Hepatocyte (in vitro differentiated cells): ENCODE results near the gene SLCO3A1. TPM values are rescaled to one million over a fixed set of nuclear protein-coding genes. Genes with fewer than 3 reads are reported as not detected.

ENCODE experiments used
- DNase-seq: peaks from one replicate; pipeline ENCODE4 v3.0.0-alpha.2; 2016; ENCODE audit warnings: low spot score
- H2AFZ ChIP-seq: fragments of 200-600 bp; sonication (generic); 2 replicates; pipeline ENCODE4 v1.6.0; 2016; ENCODE audit warnings: antibody characterized with exemption, mild to moderate bottlenecking
- H3K27ac ChIP-seq: fragments of 200-600 bp; sonication (generic); 2 replicates; pipeline ENCODE4 v1.5.1; 2016; ENCODE audit warnings: mild to moderate bottlenecking
- H3K27me3 ChIP-seq: fragments of 200-600 bp; sonication (generic); 2 replicates; pipeline ENCODE4 v1.6.1; 2016
- H3K36me3 ChIP-seq: fragments of 200-600 bp; sonication (generic); replicated peaks from 2 replicates; pipeline ENCODE4 v1.5.1; 2016; ENCODE audit warnings: low read depth; ENCODE audit not compliant: insufficient read depth
- H3K4me1 ChIP-seq: fragments of 200-600 bp; sonication (generic); 2 replicates; pipeline ENCODE4 v1.5.1; 2016; ENCODE audit warnings: mild to moderate bottlenecking, moderate library complexity; ENCODE audit not compliant: insufficient read depth
- H3K4me2 ChIP-seq: fragments of 200-600 bp; sonication (generic); 2 replicates; pipeline ENCODE4 v1.6.0; 2016
- H3K4me3 ChIP-seq: fragments of 200-600 bp; sonication (generic); 2 replicates; pipeline ENCODE4 v1.5.1; 2016; ENCODE audit warnings: mild to moderate bottlenecking
- H3K79me2 ChIP-seq: fragments of 200-600 bp; sonication (generic); 2 replicates; pipeline ENCODE4 v1.6.0; 2017; ENCODE audit warnings: mild to moderate bottlenecking
- H3K9me2 ChIP-seq: fragments of 200-600 bp; sonication (generic); replicated peaks from 2 replicates; pipeline ENCODE4 v1.6.0; 2017; ENCODE audit warnings: mild to moderate bottlenecking; ENCODE audit not compliant: insufficient read depth
- H3K9me3 ChIP-seq: fragments of 200-600 bp; sonication (generic); 2 replicates; pipeline ENCODE4 v1.5.1; 2016; ENCODE audit warnings: low read depth, mild to moderate bottlenecking
- H4K20me1 ChIP-seq: fragments of 200-600 bp; sonication (generic); 2 replicates; pipeline ENCODE4 v1.6.0; 2016; ENCODE audit warnings: mild to moderate bottlenecking; ENCODE audit not compliant: insufficient read depth, poor library complexity, severe bottlenecking
- CTCF ChIP-seq: fragments of 200-600 bp; sonication (generic); IDR thresholded peaks from 2 replicates; pipeline ENCODE4 v1.5.1; 2016; ENCODE audit warnings: antibody characterized with exemption, mild to moderate bottlenecking; ENCODE audit not compliant: poor library complexity
- EZH2 ChIP-seq: fragments of 200-600 bp; sonication (generic); IDR thresholded peaks from 2 replicates; pipeline ENCODE4 v1.6.1; 2016; ENCODE audit warnings: antibody characterized with exemption, mild to moderate bottlenecking, borderline replicate concordance
- EZH2phosphoT487 ChIP-seq: fragments of 200-600 bp; sonication (generic); IDR thresholded peaks from one replicate; pipeline ENCODE4 v1.6.1; 2018; ENCODE audit warnings: antibody characterized with exemption, mild to moderate bottlenecking, low read depth, moderate library complexity; ENCODE audit not compliant: unreplicated experiment, severe bottlenecking
- WGBS: methylation state at CpG from one replicate; pipeline ENCODE4 v1.1.6; 2016; ENCODE audit warnings: low lambda C conversion rate; ENCODE audit errors: missing lambda C conversion rate; 5-methylcytosine and 5-hydroxymethylcytosine counted together
- polyA plus RNA-seq: library from polyadenylated mRNA; unstranded; fragments of >200 nt; fragmentation: Nextera tagmentation; extraction: Ambion mirVana; gene quantifications from 2 replicates; pipeline ENCODE4 v1.2.1, GENCODE V29; 2016
- total RNA-seq: library from RNA; depleted of rRNA; stranded (reverse); fragments of >200 nt; gene quantifications from 2 replicates; pipeline ENCODE4 v1.2.3, GENCODE V29; 2014

Gene SLCO3A1
- total and polyA plus RNA-seq, 2 experiments from 2014 or later: 1.3 to 5.4 TPM

- Histone ChIP-seq H3K4me3 (no peak overlapping the region), H3K9me2 (no peaks in the 10 kb centered on the region), H3K27me3 (peaks cover 4% of the 10 kb centered on the region), H3K4me1 (no peaks in the 10 kb centered on the region), H3K27ac (no peak overlapping the region), H2AFZ (no peak overlapping the region), H3K79me2 (no peaks in the 10 kb centered on the region), H3K4me2 (no peak overlapping the region), H3K9me3 (no peaks in the 10 kb centered on the region), H3K36me3 (no peaks in the 10 kb centered on the region), H4K20me1 (no peaks in the 10 kb centered on the region)
- no peak for TF ChIP-seq CTCF
- TF ChIP-seq EZH2: no peak
- TF ChIP-seq EZH2phosphoT487: no peak
- WGBS: 93% methylated on average over 2 of the region's 2 CpGs
- DNase-seq: no peak
Measured at GRCh38 chr15:92020207-92020606, 166.7 kb downstream of the SLCO3A1 start.

- Histone ChIP-seq H2AFZ (no peak overlapping the region), H3K79me2 (no peaks in the 10 kb centered on the region), H3K27ac (no peak overlapping the region), H3K9me2 (no peaks in the 10 kb centered on the region), H3K27me3 (peaks cover 4% of the 10 kb centered on the region), H3K36me3 (no peaks in the 10 kb centered on the region), H3K4me3 (no peak overlapping the region), H3K4me1 (no peaks in the 10 kb centered on the region), H4K20me1 (no peaks in the 10 kb centered on the region), H3K4me2 (no peak overlapping the region), H3K9me3 (no peaks in the 10 kb centered on the region)
- no peak for DNase-seq
- WGBS: 96% methylated on average over 3 of the region's 3 CpGs
- TF ChIP-seq EZH2: no peak
- TF ChIP-seq EZH2phosphoT487: no peak
- TF ChIP-seq CTCF: no peak
Measured at GRCh38 chr15:92020804-92021203, 167.3 kb downstream of the SLCO3A1 start.

- no peak overlapping the region for H3K4me3 ChIP-seq
- no peaks in the 10 kb centered on the region for H3K36me3 ChIP-seq
- H3K4me1 ChIP-seq: no peaks in the 10 kb centered on the region
- H3K4me2 ChIP-seq: no peak overlapping the region
- 88% methylated on average over 5 of the region's 5 CpGs for WGBS
- no peak for DNase-seq
- H3K27me3 ChIP-seq: no peaks in the 10 kb centered on the region
- H3K79me2 ChIP-seq: no peaks in the 10 kb centered on the region
- no peaks in the 10 kb centered on the region for H3K9me2 ChIP-seq
- no peak for TF ChIP-seq EZH2phosphoT487
- TF ChIP-seq EZH2: no peak
- TF ChIP-seq CTCF: no peak
- no peaks in the 10 kb centered on the region for H3K9me3 ChIP-seq
- no peaks in the 10 kb centered on the region for H4K20me1 ChIP-seq
- H2AFZ ChIP-seq: no peak overlapping the region
- no peak overlapping the region for H3K27ac ChIP-seq
Measured at GRCh38 chr15:92021792-92022191, 168.3 kb downstream of the SLCO3A1 start.

- no peaks in the 10 kb centered on the region for H3K9me3 ChIP-seq
- no peak for DNase-seq
- TF ChIP-seq EZH2phosphoT487: no peak
- TF ChIP-seq CTCF: no peak
- TF ChIP-seq EZH2: no peak
- no peak overlapping the region for H2AFZ ChIP-seq
- no peaks in the 10 kb centered on the region for H3K36me3 ChIP-seq
- no peak overlapping the region for H3K4me3 ChIP-seq
- no peaks in the 10 kb centered on the region for H3K27me3 ChIP-seq
- H3K27ac ChIP-seq: no peak overlapping the region
- H4K20me1 ChIP-seq: no peaks in the 10 kb centered on the region
- H3K4me2 ChIP-seq: no peak overlapping the region
- 71% methylated on average over 1 of the region's 1 CpG for WGBS
- H3K4me1 ChIP-seq: no peaks in the 10 kb centered on the region
- H3K9me2 ChIP-seq: no peaks in the 10 kb centered on the region
- H3K79me2 ChIP-seq: no peaks in the 10 kb centered on the region
Measured at GRCh38 chr15:92023965-92024364, 170.5 kb downstream of the SLCO3A1 start.
